ENCODE results near the gene NEK5.
"Not testable (repeated sequence)": the region's sequence is repeated elsewhere in the genome, so short reads cannot be mapped to it uniquely, and the experiment has no call there.

NEK5 gene

GRCh38 chr13:52147225-52147624 is 18.4 kb upstream of the NEK5 start:
- no peak for DNase-seq (ENCODE audit: low read depth in 1 of 2, low spot score in 1 of 2)

GRCh38 chr13:52141299-52141698 is 12.4 kb upstream of the NEK5 start:
- DNase-seq (ENCODE audit: low read depth in 1 of 2, low spot score in 1 of 2) = no peak

DNA sequence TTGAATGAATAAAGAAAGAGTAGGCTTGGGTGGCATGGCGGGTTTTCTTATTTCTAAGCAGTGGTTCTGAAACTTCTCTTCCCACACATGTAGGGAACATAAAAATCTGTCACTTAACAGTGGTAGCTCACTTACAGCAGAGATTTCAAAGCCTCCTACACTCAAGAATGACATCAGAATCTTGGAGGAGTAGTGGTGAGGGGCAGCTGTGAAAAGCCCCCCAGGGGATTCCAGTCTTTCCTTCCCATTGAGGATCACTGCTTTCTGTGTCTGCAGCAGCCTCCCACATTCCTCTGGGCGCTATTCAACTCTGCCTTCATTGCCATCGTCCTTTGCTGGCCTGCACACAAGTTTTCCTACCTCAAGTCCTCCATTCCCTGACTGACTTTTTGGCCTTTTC is 8.6 kb upstream of the NEK5 start:
- DNase-seq (ENCODE audit: low read depth in 1 of 2, low spot score in 1 of 2) = no peak

DNA sequence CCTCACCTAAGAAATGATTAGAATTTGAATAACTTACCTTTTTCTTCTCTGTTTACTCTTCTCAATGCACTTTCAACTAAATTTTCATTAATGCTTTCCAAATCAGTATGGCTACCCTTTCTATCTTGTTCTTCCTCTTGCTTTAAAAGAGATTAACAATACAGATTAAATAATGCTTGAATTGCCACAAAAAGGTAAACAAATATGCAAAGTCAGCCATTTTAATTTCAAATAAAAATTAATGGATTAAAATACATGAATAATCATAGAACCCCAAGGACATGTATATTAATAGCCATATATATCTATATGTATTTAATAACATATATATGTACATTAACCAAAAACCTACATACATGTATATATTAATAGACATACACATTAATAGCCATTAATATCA is 7.9 kb upstream of the NEK5 start:
- DNase-seq (ENCODE audit: low read depth in 1 of 2, low spot score in 1 of 2) = no peak

DNA sequence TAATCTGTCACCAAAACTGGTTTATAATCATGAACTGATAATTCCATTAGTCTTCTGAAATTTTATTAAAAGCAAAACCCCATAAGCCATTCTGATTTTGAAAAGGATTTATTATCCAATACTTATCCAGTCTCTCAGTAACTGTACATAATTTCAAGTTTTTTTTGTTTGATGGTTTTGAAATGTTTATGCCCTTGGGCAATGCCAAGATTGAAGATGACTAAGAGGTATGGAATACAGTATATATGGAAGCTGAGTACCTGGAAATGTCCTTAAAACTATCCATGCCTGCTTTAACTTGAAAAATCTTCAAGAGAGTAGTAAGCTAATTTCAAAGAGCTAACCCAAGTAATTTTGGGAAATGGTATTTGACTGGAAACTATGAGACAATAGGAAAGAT is 1.8 kb upstream of the NEK5 start:
- no peak for DNase-seq (ENCODE audit: low read depth in 1 of 2, low spot score in 1 of 2)

- DNase-seq (ENCODE audit: low read depth in 1 of 2, low spot score in 1 of 2) = peak in 1 of 2 donors; percentile 17
Observed at GRCh38 chr13:52127783-52128702, 830 bp downstream of the NEK5 start.

- DNase-seq (ENCODE audit: low read depth in 1 of 2, low spot score in 1 of 2) = no peak
Observed at GRCh38 chr13:52127378-52127777, 1.5 kb downstream of the NEK5 start.

- DNase-seq (ENCODE audit: low read depth in 1 of 2, low spot score in 1 of 2) = no peak
Observed at GRCh38 chr13:52125547-52125946, 3.3 kb downstream of the NEK5 start.

DNA sequence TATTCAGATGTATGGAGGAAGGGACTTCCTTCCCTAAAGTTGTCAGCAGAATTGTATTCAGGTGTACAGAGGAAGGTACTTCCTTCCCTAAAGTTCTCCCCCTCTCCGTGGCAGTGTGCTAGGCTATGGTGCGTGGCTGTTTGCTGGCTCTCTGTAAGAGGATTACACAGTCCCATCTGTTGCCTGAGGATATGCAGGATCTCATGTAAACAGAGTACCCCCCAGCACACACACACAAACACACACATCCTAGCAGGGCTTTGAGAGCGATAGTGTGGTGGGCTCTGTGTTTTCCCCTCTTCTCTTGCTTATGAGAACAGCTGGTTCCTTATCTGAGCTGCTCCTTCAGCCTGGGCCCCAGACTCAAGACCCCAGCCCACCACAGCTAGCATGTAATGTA is 10.3 kb downstream of the NEK5 start:
- no peak for DNase-seq (ENCODE audit: low read depth in 1 of 2, low spot score in 1 of 2)

DNA sequence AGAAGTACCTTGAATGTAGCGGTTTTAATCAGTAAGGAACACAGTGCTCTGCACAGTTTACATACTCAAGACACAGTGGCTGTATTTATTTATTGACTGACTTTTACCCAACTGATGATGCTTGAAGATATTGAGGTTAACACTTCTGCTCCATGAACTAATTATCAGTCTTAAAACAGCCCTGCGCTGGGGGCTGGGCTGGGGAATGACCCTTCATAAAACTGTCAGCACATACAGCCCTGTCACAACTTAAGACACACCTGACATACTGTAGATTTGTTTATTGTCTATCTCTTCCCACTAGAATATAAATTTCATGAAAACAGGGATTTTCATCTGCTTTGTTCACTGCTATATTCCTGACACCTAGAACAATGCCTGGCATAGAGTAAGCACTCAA is 10.8 kb downstream of the NEK5 start:
- DNase-seq (ENCODE audit: low read depth in 1 of 2, low spot score in 1 of 2) = no peak

DNA sequence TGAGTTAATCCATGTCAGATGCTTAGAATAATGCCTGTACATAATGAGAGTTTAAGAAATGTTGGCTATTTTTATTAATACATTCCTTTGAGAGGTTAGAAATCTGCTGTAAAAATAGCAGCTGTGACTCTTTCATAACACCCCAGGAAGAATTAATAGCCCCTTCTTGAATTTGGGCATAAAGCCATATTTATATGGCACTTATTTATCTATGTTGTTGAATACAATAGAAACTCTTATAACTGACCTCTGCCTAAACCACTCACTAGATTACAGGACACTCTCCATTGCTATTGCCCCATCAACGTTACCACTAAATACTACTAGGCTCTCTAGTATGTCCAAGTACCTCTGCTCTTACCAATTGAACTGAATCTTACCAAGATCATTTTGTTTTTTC is 16.3 kb downstream of the NEK5 start:
- no peak for DNase-seq (ENCODE audit: low read depth in 1 of 2, low spot score in 1 of 2)

DNA sequence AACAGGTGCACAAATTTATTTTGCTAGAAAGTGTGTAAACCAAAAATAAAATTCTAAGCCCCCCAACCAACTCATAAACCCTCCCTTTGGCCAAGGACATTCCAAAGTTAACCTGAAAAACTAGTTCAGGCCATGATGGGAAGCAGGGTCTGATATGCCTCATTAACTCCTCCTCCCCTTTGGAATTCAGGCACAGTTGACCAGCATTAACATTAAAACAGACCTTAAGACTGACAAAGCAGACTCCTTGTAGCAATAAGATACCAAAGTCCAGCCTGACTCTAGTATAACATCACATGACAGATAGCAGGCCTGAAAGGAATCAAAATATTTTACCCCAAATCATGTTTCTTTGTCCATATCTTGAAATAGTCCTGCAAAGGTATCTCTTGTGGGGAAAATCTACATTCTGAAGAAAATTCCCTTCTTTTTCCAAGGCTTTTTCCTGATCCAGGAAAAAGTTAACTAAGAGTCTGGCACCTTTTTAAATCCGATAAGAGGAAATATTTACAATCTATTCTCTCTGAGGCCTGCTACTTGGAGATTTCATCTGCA is 19.7 kb downstream of the NEK5 start:
- no peak for DNase-seq (ENCODE audit: low read depth in 1 of 2, low spot score in 1 of 2)

- DNase-seq (ENCODE audit: low read depth in 1 of 2, low spot score in 1 of 2) = no peak
Observed at GRCh38 chr13:52105841-52106240, 23.0 kb downstream of the NEK5 start.

DNA sequence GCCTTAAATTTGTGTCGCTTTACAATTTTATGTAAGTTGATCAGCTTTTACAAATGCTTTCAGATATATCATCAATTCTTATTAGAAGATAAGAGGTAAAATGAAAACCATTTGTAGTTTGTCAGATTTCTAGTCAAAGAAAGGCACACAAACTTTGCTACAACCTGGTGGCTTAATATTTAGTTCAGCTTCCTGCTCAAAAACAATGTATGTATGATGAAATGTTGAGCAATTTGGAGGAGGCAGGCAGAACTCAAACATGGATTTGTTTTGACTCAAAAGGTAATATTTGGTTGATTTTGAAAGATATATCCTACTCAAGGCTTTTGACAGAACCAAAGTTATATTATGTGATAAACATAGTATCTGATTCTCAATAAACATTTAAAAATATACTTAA is 24.2 kb downstream of the NEK5 start:
- no peak for DNase-seq (ENCODE audit: low read depth in 1 of 2, low spot score in 1 of 2)

- no peak for DNase-seq (ENCODE audit: low read depth in 1 of 2, low spot score in 1 of 2)
Observed at GRCh38 chr13:52103386-52103785, 25.5 kb downstream of the NEK5 start.

DNA sequence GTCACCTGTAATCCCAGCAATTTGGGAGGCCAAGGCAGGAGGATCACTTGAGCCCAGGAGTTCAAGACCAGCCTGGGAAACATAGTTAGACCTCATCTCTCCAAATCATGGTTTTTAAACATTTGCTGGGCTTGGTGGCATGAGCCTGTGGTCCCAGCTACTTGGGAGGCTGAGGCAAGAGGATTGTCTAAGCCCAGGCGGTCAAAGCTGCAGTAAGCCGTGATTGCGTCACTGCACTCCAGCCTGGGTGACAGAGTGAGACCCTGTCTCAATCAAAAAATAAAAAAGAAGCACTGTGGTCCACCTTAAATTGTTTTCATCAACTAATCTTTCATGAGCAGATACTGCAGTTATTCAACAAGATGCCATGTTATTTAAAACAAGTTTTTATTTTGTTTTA is 26.4 kb downstream of the NEK5 start:
- not testable (repeated sequence) for DNase-seq (ENCODE audit: low read depth in 1 of 2, low spot score in 1 of 2)

DNA sequence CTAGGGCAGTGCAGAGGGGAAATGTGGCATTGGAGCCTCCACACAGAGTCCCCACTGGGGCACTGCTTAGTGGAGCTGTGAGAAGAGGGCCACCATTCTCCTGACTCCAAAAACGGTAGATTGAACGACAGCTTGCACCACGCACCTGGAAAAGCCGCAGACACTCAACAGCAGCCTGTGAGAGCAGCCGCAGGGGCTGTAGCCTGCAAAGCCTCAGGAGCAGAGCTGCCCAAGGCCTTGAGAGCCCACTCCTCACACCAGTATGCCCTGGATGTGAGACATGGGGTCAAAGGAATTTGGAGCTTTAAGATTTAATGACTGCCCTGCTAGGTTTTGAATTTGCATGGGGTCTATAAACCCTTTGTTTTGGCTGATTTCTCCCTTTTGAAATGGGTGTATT is 31.7 kb downstream of the NEK5 start:
- DNase-seq (ENCODE audit: low read depth in 1 of 2, low spot score in 1 of 2) = no peak

- DNase-seq (ENCODE audit: low read depth in 1 of 2, low spot score in 1 of 2) = no peak
Observed at GRCh38 chr13:52096748-52097147, 32.1 kb downstream of the NEK5 start.

GRCh38 chr13:52096062-52096461 is 32.8 kb downstream of the NEK5 start:
- DNase-seq (ENCODE audit: low read depth in 1 of 2, low spot score in 1 of 2) = no peak

GRCh38 chr13:52092087-52092486 is 36.8 kb downstream of the NEK5 start:
- no peak for DNase-seq (ENCODE audit: low read depth in 1 of 2, low spot score in 1 of 2)

- no peak for DNase-seq (ENCODE audit: low read depth in 1 of 2, low spot score in 1 of 2)
Observed at GRCh38 chr13:52091473-52091872, 37.4 kb downstream of the NEK5 start.

GRCh38 chr13:52085421-52085820 is 43.5 kb downstream of the NEK5 start:
- DNase-seq (ENCODE audit: low read depth in 1 of 2, low spot score in 1 of 2) = no peak

GRCh38 chr13:52084981-52085380 is 43.9 kb downstream of the NEK5 start:
- not testable (repeated sequence) for DNase-seq (ENCODE audit: low read depth in 1 of 2, low spot score in 1 of 2)
